HepG2 (cell line): ENCODE results near the gene TLX1. TPM values are rescaled to one million over a fixed set of nuclear protein-coding genes. Genes with fewer than 3 reads are reported as not detected.

Source experiments
- ATAC-seq: fragments of 200-7000 bp; cut with Tn5 transposase; 3 replicates; pipeline ENCODE4 v1.9.1; 2020; ENCODE audit warnings: mild to moderate bottlenecking, moderate library complexity
- BruUV-seq: library from RNA; stranded (reverse); fragments of 400-500 nt; replicated peaks from 2 replicates; lab custom pipeline; 2021; lab: Mats Ljungman, UMichigan
- CTCF ChIA-PET: fragments of 300-600 bp; formaldehyde crosslinking; extraction: SDS; loops from one replicate; lab custom pipeline; 2021; ENCODE audit warnings: low total read pairs, inconsistent platforms, low intra/inter-chr PET ratio; lab: Yijun Ruan, JAX
- POLR2A ChIA-PET: fragments of 350-600 bp; sonication (Branson Sonifier 250); formaldehyde crosslinking; loops from one replicate; lab custom pipeline; 2020; ENCODE audit warnings: antibody characterized with exemption, inconsistent platforms; lab: Yijun Ruan, JAX
- DNase-seq: peaks from one replicate; pipeline ENCODE4 v3.0.0-alpha.2; 2015; ENCODE audit warnings: low spot score
- FAIRE-seq: peaks from 3 replicates; lab custom pipeline; 2011; peaks lifted over from hg19 to GRCh38; lab: Jason Lieb, UNC
- H2AFZ ChIP-seq: one replicate; pipeline ENCODE4 v1.6.1; 2011; ENCODE audit warnings: low read length, inconsistent platforms
- H3K27ac ChIP-seq: fragments of 300-600 bp; 3 replicates; pipeline ENCODE4 v1.8.0; 2011; ENCODE audit warnings: mixed run types, mild to moderate bottlenecking, mixed read lengths, low read length, inconsistent platforms; ENCODE audit not compliant: insufficient read depth; ENCODE audit errors: extremely low read length
- H3K27me3 ChIP-seq, 2 experiments: fragments of 200-600 bp in 1 of 2; 2 replicates in 1 of 2; 3 replicates in 1 of 2; pipeline versions ENCODE4 v1.6.0 to v1.8.0; 2011; ENCODE audit warnings: low read length in 2 of 2, mild to moderate bottlenecking in 2 of 2, moderate library complexity in 2 of 2, inconsistent platforms in 1 of 2; ENCODE audit not compliant: insufficient read depth in 2 of 2, control insufficient read depth in 1 of 2
- H3K36me3 ChIP-seq, 2 experiments: fragments of 200-600 bp in 1 of 2; replicated peaks in 1 of 2; 2 replicates in 1 of 2; 3 replicates in 1 of 2; pipeline versions ENCODE4 v1.5.1 to v1.8.0; 2011; ENCODE audit warnings: low read length in 2 of 2, inconsistent platforms in 1 of 2; ENCODE audit not compliant: insufficient read depth in 2 of 2, control insufficient read depth in 1 of 2
- H3K4me1 ChIP-seq: 2 replicates; pipeline ENCODE4 v1.5.1; 2012; ENCODE audit warnings: low read length, inconsistent platforms; ENCODE audit not compliant: insufficient read depth
- H3K4me2 ChIP-seq: 2 replicates; pipeline ENCODE4 v1.6.0; 2011; ENCODE audit warnings: low read depth, low read length, inconsistent platforms
- H3K4me3 ChIP-seq, 3 experiments: fragments of 200-600 bp in 1 of 3; sonication (generic), shearing (Covaris generic) in 1 of 3; replicated peaks in 1 of 3; 2 replicates each; pipeline ENCODE4 v1.5.1; 2011 to 2016; ENCODE audit warnings: low read length in 3 of 3, inconsistent platforms in 2 of 3, low read depth in 2 of 3, mild to moderate bottlenecking in 2 of 3, control low read depth in 1 of 3, mixed read lengths in 1 of 3; ENCODE audit not compliant: insufficient read depth in 1 of 3
- H3K79me2 ChIP-seq: one replicate; pipeline ENCODE4 v1.6.1; 2011; ENCODE audit warnings: low read length, inconsistent platforms; ENCODE audit not compliant: insufficient read depth
- H3K9ac ChIP-seq: 2 replicates; pipeline ENCODE4 v1.6.0; 2011; ENCODE audit warnings: mild to moderate bottlenecking, low read depth, low read length, inconsistent platforms; ENCODE audit not compliant: insufficient read depth
- H3K9me3 ChIP-seq: 2 replicates; pipeline ENCODE4 v1.5.1; 2012; ENCODE audit warnings: mild to moderate bottlenecking, low read length
- H4K20me1 ChIP-seq: 2 replicates; pipeline ENCODE4 v1.6.0; 2011; ENCODE audit warnings: inconsistent platforms, mild to moderate bottlenecking, low read length, moderate library complexity; ENCODE audit not compliant: insufficient read depth
- ELF4 ChIP-seq: sonication (generic); formaldehyde crosslinking; IDR thresholded peaks from 2 replicates; pipeline ENCODE4 v1.5.0; 2020; ENCODE audit warnings: missing genetic modification reagents, mild to moderate bottlenecking, moderate library complexity, borderline replicate concordance
- RFX1 ChIP-seq: fragments of 450-650 bp; IDR thresholded peaks from 2 replicates; pipeline ENCODE4 v1.6.1; 2017
- ZKSCAN1 ChIP-seq: fragments of 150-350 bp; IDR thresholded peaks from 2 replicates; pipeline ENCODE4 v1.6.1; 2014; ENCODE audit warnings: low read length
- ZNF138 ChIP-seq: sonication (generic); formaldehyde crosslinking; IDR thresholded peaks from 2 replicates; pipeline ENCODE4 v1.5.0; 2020; ENCODE audit warnings: mild to moderate bottlenecking, low read depth, missing genetic modification reagents
- ZNF263 ChIP-seq: sonication (generic); formaldehyde crosslinking; IDR thresholded peaks from 2 replicates; pipeline ENCODE4 v1.4.0; 2020; ENCODE audit warnings: missing genetic modification reagents
- ZNF264 ChIP-seq: sonication (generic); formaldehyde crosslinking; IDR thresholded peaks from 2 replicates; pipeline ENCODE4 v1.4.0; 2020; ENCODE audit warnings: missing genetic modification reagents
- WGBS: methylation state at CpG from one replicate; pipeline ENCODE4 v1.1.6; 2017; ENCODE audit warnings: low lambda C conversion rate; 5-methylcytosine and 5-hydroxymethylcytosine counted together
- in situ Hi-C: cut with HindIII; loops from 2 replicates; pipeline ENCODE4 v1.10.0; 2017; ENCODE audit warnings: low pct_unique_long_range_greater_than_20kb; ENCODE audit not compliant: extremely low pct_ligation_motif_present
- intact Hi-C: fragments of 100-400 bp; cut with micrococcal nuclease; formaldehyde crosslinking; loops from one replicate; pipeline ENCODE4 v1.10.0; 2022; ENCODE audit not compliant: unreplicated experiment
- polyA plus RNA-seq, 8 experiments: library from polyadenylated mRNA; depleted of rRNA in 3 of 8; stranded (reverse) in 7 of 8; unstranded in 1 of 8; fragments of >200 nt; fragmentation: Illumina TruSeq in 4 of 8; extraction: Trizol in 4 of 8; gene quantifications; 2 replicates each; pipeline versions ENCODE4 v1.2.1 to v1.2.3, GENCODE V29; 2011 to 2016; ENCODE audit warnings: low read depth in 4 of 8, missing spikeins in 1 of 8, mixed read lengths in 1 of 8; ENCODE audit not compliant: insufficient read depth in 1 of 8
- total RNA-seq, 5 experiments: library from RNA; depleted of rRNA; stranded (reverse); fragments of >200 nt; fragmentation: Illumina TruSeq; extraction: Trizol; gene quantifications; 2 replicates each; pipeline ENCODE4 v1.2.3, GENCODE V29; 2016; ENCODE audit warnings: low read depth in 1 of 5
- TF ChIP-seq, protein P1 (sequence below): sonication (generic); formaldehyde crosslinking; IDR thresholded peaks from 2 replicates; pipeline ENCODE4 v1.5.1; 2020; ENCODE audit warnings: missing genetic modification reagents, mild to moderate bottlenecking, borderline replicate concordance
- TF ChIP-seq, protein P2 (sequence below): sonication (generic); formaldehyde crosslinking; IDR thresholded peaks from 2 replicates; pipeline ENCODE4 v1.4.0; 2020; ENCODE audit warnings: mild to moderate bottlenecking, missing genetic modification reagents

Gene TLX1
- total and polyA plus RNA-seq, 2 of the 13 experiments (the other 11 are each of a cell fraction or from before 2014, with no cell fraction given), result 0.07 to 0.26 TPM

- TF ChIP-seq, protein P1, sequence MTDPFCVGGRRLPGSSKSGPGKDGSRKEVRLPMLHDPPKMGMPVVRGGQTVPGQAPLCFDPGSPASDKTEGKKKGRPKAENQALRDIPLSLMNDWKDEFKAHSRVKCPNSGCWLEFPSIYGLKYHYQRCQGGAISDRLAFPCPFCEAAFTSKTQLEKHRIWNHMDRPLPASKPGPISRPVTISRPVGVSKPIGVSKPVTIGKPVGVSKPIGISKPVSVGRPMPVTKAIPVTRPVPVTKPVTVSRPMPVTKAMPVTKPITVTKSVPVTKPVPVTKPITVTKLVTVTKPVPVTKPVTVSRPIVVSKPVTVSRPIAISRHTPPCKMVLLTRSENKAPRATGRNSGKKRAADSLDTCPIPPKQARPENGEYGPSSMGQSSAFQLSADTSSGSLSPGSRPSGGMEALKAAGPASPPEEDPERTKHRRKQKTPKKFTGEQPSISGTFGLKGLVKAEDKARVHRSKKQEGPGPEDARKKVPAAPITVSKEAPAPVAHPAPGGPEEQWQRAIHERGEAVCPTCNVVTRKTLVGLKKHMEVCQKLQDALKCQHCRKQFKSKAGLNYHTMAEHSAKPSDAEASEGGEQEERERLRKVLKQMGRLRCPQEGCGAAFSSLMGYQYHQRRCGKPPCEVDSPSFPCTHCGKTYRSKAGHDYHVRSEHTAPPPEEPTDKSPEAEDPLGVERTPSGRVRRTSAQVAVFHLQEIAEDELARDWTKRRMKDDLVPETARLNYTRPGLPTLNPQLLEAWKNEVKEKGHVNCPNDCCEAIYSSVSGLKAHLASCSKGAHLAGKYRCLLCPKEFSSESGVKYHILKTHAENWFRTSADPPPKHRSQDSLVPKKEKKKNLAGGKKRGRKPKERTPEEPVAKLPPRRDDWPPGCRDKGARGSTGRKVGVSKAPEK (CRISPR knock-in tag), result no peak
- TF ChIP-seq ZKSCAN1 (no peak), ZNF263 (CRISPR knock-in tag) (no peak), ELF4 (CRISPR knock-in tag) (no peak)
Measured at GRCh38 chr10:101157756-101158458, 26.8 kb downstream of the TLX1 start (continued).

GRCh38 chr10:101158459-101159058 lies 27.5 kb downstream of the TLX1 start:
- H3K27me3 ChIP-seq, result peaks cover 0 to 27% of the 10 kb centered on the region in 2 experiments; a peak in 2 of 5 replicates
- peak; percentile 36; the same call in 1 of the 2 replicates for TF ChIP-seq RFX1
- TF ChIP-seq, protein P2, sequence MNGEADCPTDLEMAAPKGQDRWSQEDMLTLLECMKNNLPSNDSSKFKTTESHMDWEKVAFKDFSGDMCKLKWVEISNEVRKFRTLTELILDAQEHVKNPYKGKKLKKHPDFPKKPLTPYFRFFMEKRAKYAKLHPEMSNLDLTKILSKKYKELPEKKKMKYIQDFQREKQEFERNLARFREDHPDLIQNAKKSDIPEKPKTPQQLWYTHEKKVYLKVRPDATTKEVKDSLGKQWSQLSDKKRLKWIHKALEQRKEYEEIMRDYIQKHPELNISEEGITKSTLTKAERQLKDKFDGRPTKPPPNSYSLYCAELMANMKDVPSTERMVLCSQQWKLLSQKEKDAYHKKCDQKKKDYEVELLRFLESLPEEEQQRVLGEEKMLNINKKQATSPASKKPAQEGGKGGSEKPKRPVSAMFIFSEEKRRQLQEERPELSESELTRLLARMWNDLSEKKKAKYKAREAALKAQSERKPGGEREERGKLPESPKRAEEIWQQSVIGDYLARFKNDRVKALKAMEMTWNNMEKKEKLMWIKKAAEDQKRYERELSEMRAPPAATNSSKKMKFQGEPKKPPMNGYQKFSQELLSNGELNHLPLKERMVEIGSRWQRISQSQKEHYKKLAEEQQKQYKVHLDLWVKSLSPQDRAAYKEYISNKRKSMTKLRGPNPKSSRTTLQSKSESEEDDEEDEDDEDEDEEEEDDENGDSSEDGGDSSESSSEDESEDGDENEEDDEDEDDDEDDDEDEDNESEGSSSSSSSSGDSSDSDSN (CRISPR knock-in tag), result no peak
- no peak for TF ChIP-seq ZNF138 (CRISPR knock-in tag)
- TF ChIP-seq ZNF264, result no peak
- TF ChIP-seq, all 625 proteins: peak for 1
- Histone ChIP-seq H3K4me3 (no peak overlapping the region), H3K27ac (no peak overlapping the region), H3K36me3 (no peaks in the 10 kb centered on the region), H3K4me1 (peaks cover 17% of the 10 kb centered on the region), H2AFZ (no peak overlapping the region), H3K4me2 (no peak overlapping the region), H3K79me2 (no peaks in the 10 kb centered on the region), H3K9me3 (no peaks in the 10 kb centered on the region), H3K9ac (no peak overlapping the region), H4K20me1 (no peaks in the 10 kb centered on the region)
- POLR2A ChIA-PET, result no interaction called here
- BruUV-seq, result no TSS peak
- FAIRE-seq (no peak), ATAC-seq (no peak), DNase-seq (no peak)
- intact Hi-C loops, result no loop called here
- in situ Hi-C loops, result no loop called here
- CTCF ChIA-PET, result no interaction called here
- 26% methylated on average over 4 of the region's 4 CpGs for WGBS
